Stimulated activated memory B cell treated with anti-CD40 and anti-IgM and Interleukin-4, amounts not matched to agents 10 μg/mL and 1 μg/mL and 100 μg/mL, for 72 hours (primary cell): ENCODE measurements around the gene SSB.

Source experiments
- ATAC-seq: fragments of 150-1000 bp; cut with Tn5 transposase; 2 replicates; pipeline ENCODE4 v1.10.0; 2021
- H3K27ac Mint-ChIP-seq: one replicate; pipeline ENCODE4 v1.8.0; 2022; ENCODE audit warnings: mild to moderate bottlenecking, mixed read lengths
- H3K27me3 Mint-ChIP-seq: one replicate; pipeline ENCODE4 v1.8.0; 2022; ENCODE audit warnings: mixed read lengths
- H3K36me3 Mint-ChIP-seq: one replicate; pipeline ENCODE4 v1.8.0; 2022; ENCODE audit warnings: mixed read lengths
- H3K4me1 Mint-ChIP-seq: one replicate; pipeline ENCODE4 v1.8.0; 2022; ENCODE audit warnings: mixed read lengths
- H3K4me3 Mint-ChIP-seq: one replicate; pipeline ENCODE4 v1.8.0; 2022; ENCODE audit warnings: mild to moderate bottlenecking, moderate library complexity, mixed read lengths
- H3K9me3 Mint-ChIP-seq: one replicate; pipeline ENCODE4 v1.8.0; 2022; ENCODE audit warnings: mixed read lengths

SSB gene

DNA sequence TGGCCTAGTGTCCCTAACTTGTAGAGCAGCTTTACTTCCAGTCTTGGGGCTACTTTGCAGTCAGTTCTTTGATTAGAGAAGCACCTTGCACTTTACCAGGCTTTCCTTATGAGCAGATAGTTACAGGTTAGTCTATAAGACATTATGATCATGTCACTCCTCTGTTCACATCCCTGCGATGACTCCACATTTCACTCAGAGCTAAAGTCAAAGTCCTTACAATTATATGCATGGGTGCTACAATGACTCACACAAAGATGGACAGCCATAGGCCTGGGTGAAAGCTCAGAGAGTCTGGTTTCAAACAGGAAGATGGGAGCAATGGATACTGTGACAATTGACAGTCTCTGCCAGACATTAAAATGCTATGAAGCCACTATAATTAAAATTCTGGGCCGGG is 27.1 kb upstream of the SSB start:
- no peak for ATAC-seq
- Mint-ChIP-seq H3K27ac (no peak overlapping the region), H3K4me1 (peaks cover 13% of the 10 kb centered on the region), H3K36me3 (no peaks in the 10 kb centered on the region), H3K27me3 (peaks cover 16% of the 10 kb centered on the region), H3K9me3 (no peaks in the 10 kb centered on the region), H3K4me3 (no peak overlapping the region)

DNA sequence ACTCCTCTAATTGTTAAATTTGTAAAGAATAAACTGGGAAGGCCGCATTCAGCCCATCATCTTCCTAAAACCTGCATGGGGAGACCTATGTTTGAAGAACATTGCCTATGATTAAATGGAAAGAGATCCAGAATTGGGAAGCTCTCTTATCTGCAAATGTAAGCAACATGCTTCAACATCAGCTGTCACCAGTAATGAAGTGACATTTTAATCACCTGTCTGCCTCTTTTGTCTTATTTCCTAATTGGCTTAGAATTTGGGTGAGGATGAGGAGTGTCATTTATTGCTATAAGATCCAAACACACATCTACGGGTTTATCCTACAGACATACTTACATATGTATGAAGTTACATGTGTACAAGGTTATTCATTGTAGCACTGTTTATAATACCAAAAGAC is 26.0 kb upstream of the SSB start:
- peaks cover 7% of the 10 kb centered on the region for H3K4me1 Mint-ChIP-seq
- H3K36me3 Mint-ChIP-seq, result no peaks in the 10 kb centered on the region
- H3K4me3 Mint-ChIP-seq, result no peak overlapping the region

DNA sequence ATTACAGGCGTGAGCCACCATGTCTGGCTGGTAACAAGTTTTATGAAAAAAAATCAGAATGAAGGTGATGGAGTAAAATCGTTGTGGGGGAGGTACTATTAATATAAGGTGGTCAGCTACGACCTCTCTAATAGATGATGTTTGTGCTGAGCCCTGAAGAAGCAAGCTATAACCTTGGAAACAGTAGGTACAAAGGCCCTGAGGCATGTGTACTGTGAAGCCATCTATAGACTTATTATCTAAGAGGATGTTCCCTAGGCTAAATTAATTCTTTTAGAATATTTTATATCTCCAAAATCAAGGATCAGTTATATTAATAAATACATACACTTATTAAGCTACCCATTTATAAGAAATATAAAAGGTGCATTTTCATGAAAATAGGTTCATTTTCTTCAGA is 23.3 kb upstream of the SSB start:
- no peaks in the 10 kb centered on the region for H3K9me3 Mint-ChIP-seq
- H3K4me1 Mint-ChIP-seq, result no peaks in the 10 kb centered on the region
- no peak overlapping the region for H3K27ac Mint-ChIP-seq
- H3K27me3 Mint-ChIP-seq, result no peaks in the 10 kb centered on the region
- H3K36me3 Mint-ChIP-seq, result no peaks in the 10 kb centered on the region
- ATAC-seq, result no peak
- H3K4me3 Mint-ChIP-seq, result no peak overlapping the region

More for the DNA sequence above, 26.0 kb upstream of the SSB start:
- Mint-ChIP-seq H3K27ac (no peak overlapping the region), H3K27me3 (peaks cover 14% of the 10 kb centered on the region), H3K9me3 (no peaks in the 10 kb centered on the region)
- no peak for ATAC-seq

DNA sequence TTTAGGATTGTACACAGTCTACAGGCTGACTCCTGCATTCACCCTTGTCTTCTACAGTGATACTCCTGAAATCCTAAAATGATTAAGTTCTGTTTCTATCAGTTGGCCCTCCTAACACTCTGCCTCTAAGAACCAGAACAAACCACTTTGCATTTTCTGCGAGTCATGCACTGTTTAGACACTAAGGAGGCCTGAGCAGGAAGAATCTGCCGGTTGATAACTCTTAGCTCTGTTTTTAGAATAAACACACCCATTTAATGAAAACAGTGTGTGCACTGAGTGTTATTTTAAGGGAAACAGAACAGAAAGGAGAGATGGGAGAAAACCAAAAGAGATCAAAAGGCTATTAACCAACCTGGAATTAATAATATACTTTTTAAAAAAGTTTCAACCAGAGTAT is 22.9 kb upstream of the SSB start:
- H3K27ac Mint-ChIP-seq, result no peak overlapping the region
- no peak overlapping the region for H3K4me3 Mint-ChIP-seq
- H3K36me3 Mint-ChIP-seq, result no peaks in the 10 kb centered on the region
- no peaks in the 10 kb centered on the region for H3K27me3 Mint-ChIP-seq
- ATAC-seq, result no peak
- H3K9me3 Mint-ChIP-seq, result no peaks in the 10 kb centered on the region
- no peaks in the 10 kb centered on the region for H3K4me1 Mint-ChIP-seq

DNA sequence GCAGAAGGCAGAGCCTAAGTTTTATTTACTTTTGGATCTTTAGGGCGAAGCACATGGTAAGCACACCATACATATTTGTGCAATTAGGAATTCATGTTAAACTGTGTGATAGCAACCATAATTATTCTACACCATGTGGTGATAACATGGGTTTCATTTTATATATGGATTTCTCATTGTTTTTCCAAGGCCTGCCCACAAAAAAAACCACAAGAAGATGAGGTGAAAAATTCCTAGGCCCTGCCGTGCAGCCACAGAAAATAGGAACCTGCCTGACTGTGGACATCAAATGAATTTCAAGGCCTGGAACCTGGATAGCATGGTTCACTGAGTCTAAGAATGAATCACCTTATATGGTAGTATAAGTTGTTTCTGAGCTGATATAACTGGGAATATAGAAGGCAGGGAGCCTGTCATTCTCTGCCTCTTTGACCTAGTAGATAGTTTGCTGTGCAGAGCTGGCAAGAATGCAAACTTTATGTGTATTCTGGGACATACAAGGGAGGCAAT is 22.4 kb upstream of the SSB start:
- Mint-ChIP-seq H3K4me1 (no peaks in the 10 kb centered on the region), H3K27me3 (no peaks in the 10 kb centered on the region), H3K27ac (no peak overlapping the region), H3K36me3 (no peaks in the 10 kb centered on the region), H3K4me3 (no peak overlapping the region), H3K9me3 (no peaks in the 10 kb centered on the region)
- no peak for ATAC-seq

DNA sequence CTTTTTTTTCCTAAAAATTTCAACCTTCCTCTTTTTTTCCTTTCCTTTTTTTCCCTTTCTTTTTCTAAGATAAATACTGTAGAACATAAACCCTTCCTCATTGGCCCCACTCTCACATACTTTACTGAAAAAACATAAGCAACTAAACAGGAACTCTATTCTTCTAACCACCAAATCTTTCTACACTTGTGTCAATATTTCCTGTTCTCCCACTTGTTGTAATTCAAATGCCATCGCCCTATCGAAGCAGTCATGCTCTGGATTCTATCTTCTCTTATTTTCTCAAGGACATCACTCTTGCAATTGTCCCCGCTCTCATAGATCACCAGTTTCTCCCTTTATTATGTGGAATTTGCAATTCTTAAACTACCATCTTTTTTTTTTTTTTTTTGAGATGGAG is 20.2 kb upstream of the SSB start:
- Mint-ChIP-seq H3K27me3 (peaks cover 9% of the 10 kb centered on the region), H3K9me3 (no peaks in the 10 kb centered on the region), H3K27ac (no peak overlapping the region), H3K4me3 (no peak overlapping the region), H3K4me1 (no peaks in the 10 kb centered on the region), H3K36me3 (no peaks in the 10 kb centered on the region)
- no peak for ATAC-seq

DNA sequence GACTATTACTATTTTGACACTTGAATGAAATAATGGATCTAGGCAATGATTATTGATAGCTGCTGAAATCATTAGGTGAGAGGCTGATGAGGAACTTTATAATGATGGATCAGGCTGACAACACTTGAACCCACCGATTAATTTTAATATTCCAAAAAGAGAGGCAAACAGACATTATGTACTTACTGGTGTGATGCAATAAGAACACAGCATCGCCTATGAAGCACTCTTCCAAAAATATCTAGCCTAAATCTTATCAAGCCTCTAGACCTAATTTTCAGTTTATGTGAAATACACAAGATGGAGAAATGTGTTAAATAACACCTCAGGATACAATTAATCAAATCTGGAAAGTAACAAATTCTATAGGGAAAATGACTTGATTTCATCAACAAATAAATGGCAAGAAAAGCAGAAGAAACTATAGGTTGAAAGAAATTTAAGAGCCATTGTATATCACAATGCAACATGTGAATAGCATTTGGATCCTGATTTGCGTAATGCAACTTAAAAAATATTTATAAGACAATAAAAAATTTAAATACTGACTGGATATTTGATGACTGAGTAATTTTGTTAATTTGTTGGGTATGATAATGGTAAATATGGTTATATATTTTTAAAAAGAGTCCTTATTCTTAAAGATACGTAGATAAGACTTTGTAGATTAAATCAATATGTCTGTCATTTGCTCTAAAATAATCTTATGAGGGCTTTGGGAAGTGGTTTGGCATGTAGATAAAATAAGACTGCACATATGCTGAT is 17.2 kb upstream of the SSB start:
- H3K4me1 Mint-ChIP-seq, result no peaks in the 10 kb centered on the region
- no peak overlapping the region for H3K4me3 Mint-ChIP-seq
- H3K27me3 Mint-ChIP-seq, result peaks cover 10% of the 10 kb centered on the region
- no peaks in the 10 kb centered on the region for H3K9me3 Mint-ChIP-seq
- H3K27ac Mint-ChIP-seq, result no peak overlapping the region
- H3K36me3 Mint-ChIP-seq, result no peaks in the 10 kb centered on the region
- ATAC-seq, result no peak

DNA sequence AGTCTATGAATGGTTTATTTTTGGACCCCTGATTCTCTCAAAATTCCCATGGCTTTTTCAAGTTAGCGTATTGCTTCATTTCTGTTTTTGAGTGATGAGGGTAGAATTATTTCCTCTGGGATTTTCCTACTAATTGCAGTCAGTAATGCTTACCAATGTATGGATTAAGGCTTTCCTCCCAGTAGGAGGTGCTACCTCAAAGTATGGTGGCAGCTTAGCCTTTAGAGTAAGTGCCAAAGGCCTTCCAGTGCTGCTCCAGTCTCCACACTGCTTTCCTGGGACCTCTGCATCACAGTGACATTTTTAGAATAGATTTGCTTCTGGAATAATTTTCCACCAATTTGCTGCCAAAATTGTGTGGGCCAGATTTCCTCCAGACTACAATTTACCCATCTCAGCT is 16.2 kb upstream of the SSB start:
- Mint-ChIP-seq H3K36me3 (no peaks in the 10 kb centered on the region), H3K27me3 (peaks cover 10% of the 10 kb centered on the region)

DNA sequence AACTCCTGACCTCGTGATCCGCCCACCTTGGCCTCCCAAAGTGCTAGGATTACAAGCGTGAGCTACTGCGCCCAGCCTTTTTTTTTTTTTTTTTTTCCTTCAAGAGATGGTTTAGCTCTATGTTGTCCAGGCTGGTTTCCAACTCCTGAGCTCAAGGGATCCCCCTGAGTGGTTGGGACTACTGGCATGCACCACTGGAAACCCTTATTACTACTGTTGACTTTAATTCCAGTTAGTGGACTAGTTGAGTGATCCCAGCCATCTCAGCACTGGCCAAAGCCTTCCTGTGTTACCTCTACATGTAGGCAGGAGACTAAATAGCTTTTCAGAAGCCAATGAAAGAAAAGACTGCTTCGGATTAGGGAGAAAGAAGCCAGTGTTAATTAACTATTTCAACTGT is 8.1 kb upstream of the SSB start:
- ATAC-seq, result no peak
- no peak overlapping the region for H3K27ac Mint-ChIP-seq
- H3K36me3 Mint-ChIP-seq, result no peaks in the 10 kb centered on the region
- peaks cover 22% of the 10 kb centered on the region for H3K27me3 Mint-ChIP-seq
- H3K4me1 Mint-ChIP-seq, result peaks cover 8% of the 10 kb centered on the region
- no peaks in the 10 kb centered on the region for H3K9me3 Mint-ChIP-seq
- H3K4me3 Mint-ChIP-seq, result no peak overlapping the region

More for the DNA sequence above, 16.2 kb upstream of the SSB start:
- Mint-ChIP-seq H3K4me3 (no peak overlapping the region), H3K27ac (no peak overlapping the region), H3K4me1 (no peaks in the 10 kb centered on the region), H3K9me3 (no peaks in the 10 kb centered on the region)
- no peak for ATAC-seq

DNA sequence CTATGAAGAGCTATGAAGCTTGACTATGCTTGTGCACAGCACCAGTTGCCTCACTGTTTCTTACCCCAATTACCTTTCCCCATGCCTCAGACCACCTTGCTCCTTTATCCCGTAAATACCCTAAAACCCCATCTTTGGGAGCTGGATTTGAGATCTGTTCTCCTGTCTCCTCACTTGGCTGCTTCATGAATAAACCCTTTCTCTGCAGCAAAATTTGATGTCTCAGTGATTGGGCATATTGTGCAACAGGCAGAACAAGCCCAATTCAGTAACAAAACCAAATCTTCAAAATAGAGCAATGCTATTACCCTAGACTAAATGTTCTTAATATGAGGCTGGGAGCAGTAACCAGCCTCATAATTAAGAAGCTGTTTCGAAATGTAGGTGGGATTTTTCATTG is 3.5 kb upstream of the SSB start:
- Mint-ChIP-seq H3K4me1 (peaks cover 15% of the 10 kb centered on the region), H3K27ac (no peak overlapping the region), H3K27me3 (peaks cover under 1% of the 10 kb centered on the region), H3K4me3 (no peak overlapping the region), H3K9me3 (peaks cover 2% of the 10 kb centered on the region), H3K36me3 (no peaks in the 10 kb centered on the region)
- ATAC-seq, result no peak

DNA sequence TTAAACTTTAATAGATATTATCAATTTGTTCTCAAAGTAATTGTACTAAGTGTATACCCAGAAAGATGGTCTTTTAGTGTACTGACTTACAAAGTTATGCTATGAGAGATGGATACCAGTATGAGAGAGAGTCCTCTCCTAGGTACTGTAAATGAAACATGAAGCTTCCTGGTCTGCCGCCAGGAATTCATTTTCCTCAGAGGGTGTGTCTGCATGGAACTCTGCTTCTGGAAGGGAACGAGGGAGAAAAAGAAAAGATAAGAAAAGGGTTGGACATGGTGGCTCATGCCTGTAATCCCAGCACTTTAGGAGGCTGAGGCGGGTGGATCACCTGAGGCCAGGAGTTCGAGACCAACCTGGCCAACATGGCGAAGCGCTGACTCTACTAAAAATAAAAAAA is 2.2 kb upstream of the SSB start:
- H3K36me3 Mint-ChIP-seq, result no peaks in the 10 kb centered on the region
- H3K27me3 Mint-ChIP-seq, result no peaks in the 10 kb centered on the region
- no peak for ATAC-seq
- peaks cover 17% of the 10 kb centered on the region for H3K4me1 Mint-ChIP-seq
- H3K27ac Mint-ChIP-seq, result no peak overlapping the region
- peaks cover 2% of the 10 kb centered on the region for H3K9me3 Mint-ChIP-seq
- no peak overlapping the region for H3K4me3 Mint-ChIP-seq

DNA sequence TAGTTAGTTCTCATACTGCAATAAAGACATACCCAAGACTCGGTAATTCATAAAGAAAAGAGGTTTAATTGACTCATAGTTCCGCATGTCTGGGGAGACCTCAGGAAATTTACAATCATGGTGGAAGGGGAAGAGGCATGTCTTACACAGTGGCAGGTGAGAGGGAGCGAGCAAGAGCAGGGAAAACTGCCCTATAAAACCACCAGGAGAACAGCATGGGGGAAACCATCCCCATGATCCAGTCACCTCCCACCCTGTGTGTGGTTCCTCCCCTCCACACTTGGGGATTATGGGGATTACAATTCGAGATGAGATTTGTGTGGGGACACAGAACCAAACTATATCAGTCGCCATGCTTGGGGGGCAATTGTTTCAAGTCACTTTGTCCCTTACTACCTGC is 1.1 kb upstream of the SSB start:
- peaks cover 5% of the 10 kb centered on the region for H3K36me3 Mint-ChIP-seq
- no peaks in the 10 kb centered on the region for H3K27me3 Mint-ChIP-seq
- peak overlapping the region; percentile 57 for H3K4me3 Mint-ChIP-seq
- H3K9me3 Mint-ChIP-seq, result peaks cover 2% of the 10 kb centered on the region
- ATAC-seq, result no peak
- peaks cover 27% of the 10 kb centered on the region for H3K4me1 Mint-ChIP-seq
- peak overlapping the region; percentile 60 for H3K27ac Mint-ChIP-seq

DNA sequence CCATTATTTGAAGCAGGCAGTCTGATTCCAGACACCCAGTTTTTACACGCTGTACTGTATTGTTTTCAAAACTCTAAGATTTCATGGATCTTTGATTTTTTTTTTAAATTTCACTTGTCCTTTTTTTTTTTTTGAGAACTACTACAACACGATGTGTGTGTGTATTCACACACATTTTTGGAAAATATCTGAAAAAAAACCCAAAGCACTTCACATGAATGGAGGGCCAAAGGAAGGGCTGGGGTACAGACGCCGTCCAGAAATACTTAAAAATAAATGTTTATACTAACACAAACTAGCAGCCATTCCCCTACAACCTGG is 314 bp upstream of the SSB start:
- H3K27me3 Mint-ChIP-seq, result no peaks in the 10 kb centered on the region
- peak overlapping the region; percentile 92 for H3K27ac Mint-ChIP-seq
- peaks cover 29% of the 10 kb centered on the region for H3K4me1 Mint-ChIP-seq
- H3K4me3 Mint-ChIP-seq, result peak overlapping the region; percentile 91
- H3K9me3 Mint-ChIP-seq, result peaks cover 2% of the 10 kb centered on the region
- H3K36me3 Mint-ChIP-seq, result peaks cover 5% of the 10 kb centered on the region
- peak; percentile 0 for ATAC-seq

DNA sequence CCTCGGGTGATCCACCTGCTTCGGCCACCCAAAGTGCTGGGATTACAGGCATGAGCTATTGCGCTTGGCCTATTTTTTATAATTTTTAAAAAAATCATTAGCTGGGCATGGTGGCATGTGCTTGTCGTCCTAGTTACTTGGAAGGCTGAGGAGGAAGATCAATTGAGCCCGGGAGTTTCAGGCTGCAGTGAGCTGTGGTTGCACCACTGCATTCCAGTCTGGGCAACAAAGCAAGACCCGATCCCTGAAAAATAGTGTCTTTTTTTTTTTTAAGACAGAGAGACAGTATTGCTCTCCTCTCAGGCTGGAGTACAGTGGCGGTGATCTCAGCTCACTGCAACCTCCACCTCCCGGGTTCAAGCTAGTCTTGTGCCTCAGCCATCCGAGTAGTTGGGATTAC is 4.8 kb downstream of the SSB start:
- no peaks in the 10 kb centered on the region for H3K27me3 Mint-ChIP-seq
- no peak overlapping the region for H3K4me3 Mint-ChIP-seq
- no peak for ATAC-seq
- no peaks in the 10 kb centered on the region for H3K9me3 Mint-ChIP-seq
- H3K4me1 Mint-ChIP-seq, result peaks cover 24% of the 10 kb centered on the region
- H3K27ac Mint-ChIP-seq, result no peak overlapping the region
- H3K36me3 Mint-ChIP-seq, result peaks cover 10% of the 10 kb centered on the region

DNA sequence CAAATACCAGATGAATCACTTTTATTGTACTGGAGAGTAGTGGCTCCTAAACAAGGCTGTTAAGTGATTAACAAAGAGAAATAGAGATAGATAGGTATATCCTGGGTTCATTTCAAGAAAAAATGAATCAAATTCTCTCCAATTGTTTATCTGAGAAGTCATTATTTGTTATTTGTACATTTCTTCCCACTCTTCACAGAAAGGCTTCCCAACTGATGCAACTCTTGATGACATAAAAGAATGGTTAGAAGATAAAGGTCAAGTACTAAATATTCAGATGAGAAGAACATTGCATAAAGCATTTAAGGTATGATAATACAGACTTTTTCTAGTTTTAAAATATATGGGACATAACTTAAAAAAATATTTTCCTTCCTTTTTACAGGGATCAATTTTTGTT is 7.9 kb downstream of the SSB start:
- H3K4me3 Mint-ChIP-seq, result no peak overlapping the region

DNA sequence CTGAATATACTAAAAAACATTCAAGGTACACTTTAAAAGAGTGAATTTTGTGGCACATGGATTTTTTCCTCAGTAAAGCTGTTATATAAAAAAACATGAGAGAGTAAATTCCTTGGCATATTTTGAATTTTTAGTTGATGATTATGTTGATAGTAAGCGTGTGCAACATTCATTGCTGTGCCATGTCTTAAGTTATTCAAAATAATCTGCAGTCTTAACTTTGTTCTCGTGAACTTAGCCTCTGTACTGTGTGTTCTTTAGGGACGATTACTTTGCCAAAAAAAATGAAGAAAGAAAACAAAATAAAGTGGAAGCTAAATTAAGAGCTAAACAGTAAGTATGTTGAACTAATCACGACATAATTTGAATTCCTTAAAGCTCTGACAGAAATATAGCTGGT is 9.6 kb downstream of the SSB start:
- H3K4me3 Mint-ChIP-seq, result no peak overlapping the region
- H3K9me3 Mint-ChIP-seq, result no peaks in the 10 kb centered on the region
- no peaks in the 10 kb centered on the region for H3K27me3 Mint-ChIP-seq
- no peak for ATAC-seq
- peaks cover 35% of the 10 kb centered on the region for H3K36me3 Mint-ChIP-seq
- H3K4me1 Mint-ChIP-seq, result no peaks in the 10 kb centered on the region
- no peak overlapping the region for H3K27ac Mint-ChIP-seq

More for the DNA sequence above, 7.9 kb downstream of the SSB start:
- Mint-ChIP-seq H3K36me3 (peaks cover 35% of the 10 kb centered on the region), H3K4me1 (peaks cover 11% of the 10 kb centered on the region), H3K27ac (no peak overlapping the region), H3K9me3 (no peaks in the 10 kb centered on the region), H3K27me3 (no peaks in the 10 kb centered on the region)
- no peak for ATAC-seq
